Kidney (tissue), 14 donors: ENCODE measurements around the gene GPR107. TPM values are rescaled to one million over a fixed set of nuclear protein-coding genes. Genes with fewer than 3 reads are reported as not detected.

ENCODE experiments used
- DNase-seq, 5 donors: peaks; one replicate each; pipeline ENCODE4 v3.0.0-alpha.2; 2013 to 2020
- FAIRE-seq: peaks from 2 replicates; lab custom pipeline; 2012; peaks lifted over from hg19 to GRCh38; lab: Jason Lieb, UNC
- H3K27ac ChIP-seq, 2 donors: one replicate each; pipeline ENCODE4 v1.7.0; 2013; ENCODE audit warnings: low read depth in 2 of 2, low read length in 2 of 2, inconsistent platforms in 1 of 2
- H3K27me3 ChIP-seq: one replicate; pipeline ENCODE4 v1.7.1; 2013; ENCODE audit warnings: low read length, inconsistent platforms; ENCODE audit not compliant: control insufficient read depth, insufficient read depth
- H3K36me3 ChIP-seq, 3 donors: one replicate each; pipeline versions ENCODE4 v1.7.0 to v1.7.1; 2013; ENCODE audit warnings: low read length in 3 of 3, control low read depth in 1 of 3, inconsistent platforms in 1 of 3; ENCODE audit not compliant: insufficient read depth in 3 of 3, control insufficient read depth in 2 of 3
- H3K4me1 ChIP-seq, 3 donors: one replicate each; pipeline versions ENCODE4 v1.7.0 to v1.7.1; 2013; ENCODE audit warnings: low read length in 3 of 3, inconsistent platforms in 1 of 3, low read depth in 1 of 3; ENCODE audit not compliant: control insufficient read depth in 2 of 3, insufficient read depth in 2 of 3
- H3K4me3 ChIP-seq, 3 donors: one replicate each; pipeline versions ENCODE4 v1.7.0 to v1.8.1; 2013; ENCODE audit warnings: low read length in 3 of 3, control low read depth in 1 of 3, inconsistent platforms in 1 of 3
- H3K9ac ChIP-seq, 3 donors: one replicate each; pipeline versions ENCODE4 v1.7.0 to v1.7.1; 2013; ENCODE audit warnings: low read length in 3 of 3, control low read depth in 1 of 3, inconsistent platforms in 1 of 3
- H3K9me3 ChIP-seq, 3 donors: one replicate each; pipeline versions ENCODE4 v1.7.0 to v1.7.1; 2013; ENCODE audit warnings: low read length in 3 of 3, control low read depth in 1 of 3, inconsistent platforms in 1 of 3; ENCODE audit not compliant: control insufficient read depth in 2 of 3, insufficient read depth in 1 of 3
- intact Hi-C: fragments of 100-400 bp; cut with DNase I; formaldehyde crosslinking; loops from one replicate; pipeline ENCODE4 v1.11.1; 2022
- polyA plus RNA-seq: library from polyadenylated mRNA; stranded (reverse); fragments of 350-450 nt; fragmentation: Illumina TruSeq; extraction: RNeasy Lipid Tissue Mini Kit (QIAGEN cat#74804); gene quantifications from one replicate; pipeline ENCODE4 v1.2.3, GENCODE V29; 2014; ENCODE audit warnings: low read depth, low replicate concordance; ENCODE audit not compliant: insufficient read depth
- total RNA-seq: library from RNA; stranded (reverse); fragmentation: NEBNext Ultra II Directional; extraction: Animal tissue kit (Norgen Biotek cat#: 25700); gene quantifications from one replicate; pipeline ENCODE4 v1.2.1, GENCODE V29; 2021
- TF ChIP-seq, protein P1 (sequence below): IDR thresholded peaks from 3 replicates; pipeline ENCODE4 v1.5.1; 2012; ENCODE audit warnings: mild to moderate bottlenecking, moderate library complexity, borderline replicate concordance; ENCODE audit not compliant: insufficient read depth; ENCODE audit errors: extremely low read depth
- donor health status: control.
- donor health status: control.
- donor health status: control.
- donor health status: control.
- donor health status: control.
- donor health status: DM: yes; HTN: yes; CAD: no.
- donor health status: Normal renal cell carcinoma (clear cell type).

The GPR107 gene
- total and polyA plus RNA-seq, 2 donors from 2014 or later, result 18.0 to 45.6 TPM

DNA sequence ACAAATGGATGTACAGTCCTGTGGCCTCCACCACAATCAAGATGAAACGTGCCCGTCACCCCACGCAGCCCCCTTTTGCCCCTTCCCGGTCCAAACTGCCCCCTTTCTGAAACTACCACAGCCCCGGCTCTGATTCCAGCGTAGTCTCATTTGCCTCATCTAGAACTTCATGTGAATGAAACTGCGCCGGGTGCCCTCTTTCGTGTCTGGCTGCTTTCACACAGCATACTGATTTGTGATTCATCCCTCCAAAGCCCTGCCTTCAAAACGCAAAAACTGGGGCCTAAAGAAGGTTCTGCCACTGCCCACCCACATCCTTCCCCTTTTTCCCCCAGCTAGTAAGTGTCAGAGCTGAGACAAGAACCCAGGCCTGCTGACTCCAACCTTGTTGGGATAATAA, 87.0 kb downstream of the GPR107 start:
- Histone ChIP-seq H3K9ac (no peak overlapping the region), H3K27me3 (no peaks in the 10 kb centered on the region), H3K4me3 (no peak overlapping the region), H3K27ac (no peak overlapping the region), H3K4me1 (peaks cover 0 to 9% (median 4%) of the 10 kb centered on the region in 3 donors), H3K36me3 (no peaks in the 10 kb centered on the region), H3K9me3 (no peaks in the 10 kb centered on the region)
- TF ChIP-seq, protein P1, sequence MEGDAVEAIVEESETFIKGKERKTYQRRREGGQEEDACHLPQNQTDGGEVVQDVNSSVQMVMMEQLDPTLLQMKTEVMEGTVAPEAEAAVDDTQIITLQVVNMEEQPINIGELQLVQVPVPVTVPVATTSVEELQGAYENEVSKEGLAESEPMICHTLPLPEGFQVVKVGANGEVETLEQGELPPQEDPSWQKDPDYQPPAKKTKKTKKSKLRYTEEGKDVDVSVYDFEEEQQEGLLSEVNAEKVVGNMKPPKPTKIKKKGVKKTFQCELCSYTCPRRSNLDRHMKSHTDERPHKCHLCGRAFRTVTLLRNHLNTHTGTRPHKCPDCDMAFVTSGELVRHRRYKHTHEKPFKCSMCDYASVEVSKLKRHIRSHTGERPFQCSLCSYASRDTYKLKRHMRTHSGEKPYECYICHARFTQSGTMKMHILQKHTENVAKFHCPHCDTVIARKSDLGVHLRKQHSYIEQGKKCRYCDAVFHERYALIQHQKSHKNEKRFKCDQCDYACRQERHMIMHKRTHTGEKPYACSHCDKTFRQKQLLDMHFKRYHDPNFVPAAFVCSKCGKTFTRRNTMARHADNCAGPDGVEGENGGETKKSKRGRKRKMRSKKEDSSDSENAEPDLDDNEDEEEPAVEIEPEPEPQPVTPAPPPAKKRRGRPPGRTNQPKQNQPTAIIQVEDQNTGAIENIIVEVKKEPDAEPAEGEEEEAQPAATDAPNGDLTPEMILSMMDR, result no peak
- DNase-seq, result no peak
- no peak for FAIRE-seq
- intact Hi-C loops, result no loop called here

DNA sequence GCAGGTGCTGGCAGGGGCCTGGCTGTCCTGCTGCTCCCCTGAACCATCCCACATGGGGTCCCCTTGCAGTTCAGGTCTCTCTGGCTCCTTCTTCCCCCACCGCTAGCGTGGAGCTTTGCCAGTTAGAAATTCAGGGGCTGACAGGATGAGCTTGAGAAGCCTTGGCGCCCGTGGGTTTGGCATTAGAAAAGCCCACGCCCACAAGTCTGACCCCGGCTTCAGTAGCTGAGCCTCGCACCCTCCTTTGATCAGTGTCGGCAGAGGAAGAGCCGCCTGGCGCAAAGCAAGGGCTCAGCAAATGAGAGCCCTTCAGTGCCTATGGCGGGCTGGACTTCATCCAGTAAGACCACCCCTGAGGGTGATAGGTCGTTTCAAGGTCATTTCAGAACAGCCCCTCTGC, 88.3 kb downstream of the GPR107 start:
- H3K27ac ChIP-seq, result no peak overlapping the region
- intact Hi-C loops, result no loop called here
- FAIRE-seq (no peak), DNase-seq (no peak)
- H3K4me3 ChIP-seq, result no peak overlapping the region
- no peaks in the 10 kb centered on the region for H3K9me3 ChIP-seq
- no peak overlapping the region for H3K9ac ChIP-seq
- TF ChIP-seq, protein P1, result no peak
- peaks cover 0 to 9% (median 4%) of the 10 kb centered on the region in 3 donors for H3K4me1 ChIP-seq
- no peaks in the 10 kb centered on the region for H3K27me3 ChIP-seq
- H3K36me3 ChIP-seq, result no peaks in the 10 kb centered on the region

GRCh38 chr9:130142641-130143040, 88.9 kb downstream of the GPR107 start:
- Histone ChIP-seq H3K4me1 (peaks cover 0 to 9% (median 4%) of the 10 kb centered on the region in 3 donors), H3K9ac (no peak overlapping the region), H3K36me3 (no peaks in the 10 kb centered on the region), H3K9me3 (no peaks in the 10 kb centered on the region), H3K4me3 (no peak overlapping the region), H3K27me3 (no peaks in the 10 kb centered on the region), H3K27ac (no peak overlapping the region)
- intact Hi-C loops, result no loop called here
- TF ChIP-seq, protein P1, result no peak
- peak in 1 of 5 donors; percentile 62 for DNase-seq
- FAIRE-seq, result no peak
